Progenitor cell of endocrine pancreas (in vitro differentiated cells): ENCODE measurements around the gene SOD3. TPM values are rescaled to one million over a fixed set of nuclear protein-coding genes. Genes with fewer than 3 reads are reported as not detected.

Experiments
- DNase-seq: peaks from one replicate; pipeline ENCODE4 v3.0.0; 2021; ENCODE audit warnings: low spot score; ENCODE audit not compliant: unreplicated experiment
- H3K27ac Mint-ChIP-seq: 2 replicates; pipeline ENCODE4 v1.8.0; 2021; ENCODE audit warnings: mild to moderate bottlenecking, moderate library complexity, mixed read lengths
- H3K27me3 Mint-ChIP-seq: 2 replicates; pipeline ENCODE4 v1.8.0; 2021; ENCODE audit warnings: mixed read lengths
- H3K36me3 Mint-ChIP-seq: 2 replicates; pipeline ENCODE4 v1.8.0; 2022; ENCODE audit warnings: mixed read lengths; ENCODE audit not compliant: insufficient read depth
- H3K4me1 Mint-ChIP-seq: 2 replicates; pipeline ENCODE4 v1.8.0; 2021; ENCODE audit warnings: low read depth, mixed read lengths
- H3K4me3 Mint-ChIP-seq: 2 replicates; pipeline ENCODE4 v1.8.0; 2021; ENCODE audit warnings: low read depth, mild to moderate bottlenecking, moderate library complexity, mixed read lengths
- H3K9me3 Mint-ChIP-seq: 2 replicates; pipeline ENCODE4 v1.8.0; 2021; ENCODE audit warnings: low read depth, mixed read lengths
- total RNA-seq: library from RNA; stranded (reverse); gene quantifications from 2 replicates; pipeline ENCODE4 v1.2.1, GENCODE V29; 2021
- TF ChIP-seq, protein P1 (sequence below): fragments of 200-600 bp; sonication (generic); IDR thresholded peaks from one replicate; pipeline ENCODE4 v1.5.0; 2021; ENCODE audit warnings: antibody characterized with exemption, mild to moderate bottlenecking; ENCODE audit not compliant: unreplicated experiment

Gene SOD3
- total RNA-seq, 1 donor from 2014 or later = 6.2 TPM

DNA sequence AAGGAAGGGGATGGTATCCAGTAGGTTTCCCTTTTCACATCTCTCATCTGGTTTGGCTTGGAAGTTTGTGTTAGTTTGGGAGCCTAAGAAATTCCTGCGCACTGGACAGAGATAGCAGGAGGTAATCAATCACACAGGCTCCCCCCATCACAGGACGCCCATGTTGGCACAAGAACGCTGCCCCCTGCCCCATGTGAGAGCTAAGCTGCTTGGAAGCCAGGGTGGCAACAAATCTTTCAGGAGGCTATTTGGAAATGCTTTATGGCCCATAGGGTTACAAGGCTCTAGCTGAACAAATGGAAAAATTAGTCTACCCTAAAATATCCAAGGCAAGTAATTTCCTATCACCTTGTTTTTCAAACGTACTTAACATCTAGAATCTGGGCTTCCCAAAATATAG, 54.0 kb downstream of the SOD3 start:
- TF ChIP-seq, protein P1, sequence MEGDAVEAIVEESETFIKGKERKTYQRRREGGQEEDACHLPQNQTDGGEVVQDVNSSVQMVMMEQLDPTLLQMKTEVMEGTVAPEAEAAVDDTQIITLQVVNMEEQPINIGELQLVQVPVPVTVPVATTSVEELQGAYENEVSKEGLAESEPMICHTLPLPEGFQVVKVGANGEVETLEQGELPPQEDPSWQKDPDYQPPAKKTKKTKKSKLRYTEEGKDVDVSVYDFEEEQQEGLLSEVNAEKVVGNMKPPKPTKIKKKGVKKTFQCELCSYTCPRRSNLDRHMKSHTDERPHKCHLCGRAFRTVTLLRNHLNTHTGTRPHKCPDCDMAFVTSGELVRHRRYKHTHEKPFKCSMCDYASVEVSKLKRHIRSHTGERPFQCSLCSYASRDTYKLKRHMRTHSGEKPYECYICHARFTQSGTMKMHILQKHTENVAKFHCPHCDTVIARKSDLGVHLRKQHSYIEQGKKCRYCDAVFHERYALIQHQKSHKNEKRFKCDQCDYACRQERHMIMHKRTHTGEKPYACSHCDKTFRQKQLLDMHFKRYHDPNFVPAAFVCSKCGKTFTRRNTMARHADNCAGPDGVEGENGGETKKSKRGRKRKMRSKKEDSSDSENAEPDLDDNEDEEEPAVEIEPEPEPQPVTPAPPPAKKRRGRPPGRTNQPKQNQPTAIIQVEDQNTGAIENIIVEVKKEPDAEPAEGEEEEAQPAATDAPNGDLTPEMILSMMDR = no peak
- H3K4me3 Mint-ChIP-seq = no peak overlapping the region
- DNase-seq = no peak
- no peak overlapping the region for H3K27ac Mint-ChIP-seq
- no peaks in the 10 kb centered on the region for H3K4me1 Mint-ChIP-seq
- H3K36me3 Mint-ChIP-seq = peaks cover 4% of the 10 kb centered on the region
- H3K9me3 Mint-ChIP-seq = no peaks in the 10 kb centered on the region
- H3K27me3 Mint-ChIP-seq = no peaks in the 10 kb centered on the region

DNA sequence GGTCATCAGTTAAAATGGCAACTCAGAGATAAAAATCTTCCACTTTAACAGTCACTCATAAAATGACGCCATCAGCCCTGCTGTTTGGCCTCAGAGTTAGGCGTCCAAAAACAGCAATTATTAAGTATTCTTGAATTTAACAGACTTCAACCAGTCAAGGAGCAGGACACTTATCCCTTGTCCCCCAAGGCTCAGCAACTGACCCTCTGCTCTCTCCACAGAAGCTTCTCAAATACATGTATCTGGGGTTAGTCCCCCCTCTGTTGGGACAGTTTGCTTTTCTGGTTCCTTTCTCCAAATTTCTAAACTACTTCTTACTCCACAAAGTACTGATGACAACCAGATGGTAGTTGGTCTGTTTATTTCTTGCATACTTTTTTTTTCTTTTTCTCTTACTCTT, 54.4 kb downstream of the SOD3 start:
- H3K27ac Mint-ChIP-seq = no peak overlapping the region
- no peak overlapping the region for H3K4me3 Mint-ChIP-seq
- no peak for DNase-seq
- H3K4me1 Mint-ChIP-seq = no peaks in the 10 kb centered on the region
- TF ChIP-seq, protein P1 = no peak
- H3K9me3 Mint-ChIP-seq = no peaks in the 10 kb centered on the region
- no peaks in the 10 kb centered on the region for H3K27me3 Mint-ChIP-seq
- H3K36me3 Mint-ChIP-seq = peaks cover 4% of the 10 kb centered on the region

Other genes starting within 250 kb of the SOD3 start
- 206 and 220 TPM in 2 replicates for gene DHX15, start 211.0 kb upstream of the SOD3 start, total RNA-seq
- 13.2 and 14.1 TPM in 2 replicates for gene CCDC149, start 117.5 kb downstream of the SOD3 start, total RNA-seq
- gene LGI2, start 235.4 kb downstream of the SOD3 start, total RNA-seq = 17.4 and 19.8 TPM in 2 replicates